Stomach (tissue), 4 donors: Measurements from ENCODE around the gene KIF6.

Source experiments
- CTCF ChIP-seq, 7 experiments: fragments of 450-650 bp in 4 of 7; fragments of 200-600 bp in 3 of 7; sonication (generic) in 3 of 7; IDR thresholded peaks; one replicate each; pipeline ENCODE4 v1.5.1; 2016 to 2019; ENCODE audit warnings: antibody characterized with exemption in 7 of 7, control low read depth in 2 of 7, mild to moderate bottlenecking in 1 of 7
- POLR2A ChIP-seq, 4 donors: fragments of 450-650 bp; IDR thresholded peaks; one replicate each; pipeline ENCODE4 v1.6.1; 2016; ENCODE audit warnings: antibody characterized with exemption in 4 of 4, control low read depth in 2 of 4, mild to moderate bottlenecking in 1 of 4, moderate library complexity in 1 of 4
- POLR2AphosphoS5 ChIP-seq, 3 donors: sonication (generic); formaldehyde crosslinking; IDR thresholded peaks; one replicate each; pipeline ENCODE4 v1.6.1; 2016; ENCODE audit warnings: antibody characterized with exemption in 3 of 3

GRCh38 chr6:39433630-39434029 is 291.6 kb downstream of the KIF6 start:
- TF ChIP-seq CTCF (IDR thresholded peaks at IDR 0.05), result no peak
- TF ChIP-seq POLR2AphosphoS5 (IDR thresholded peaks at IDR 0.05), result no peak
- TF ChIP-seq POLR2A (IDR thresholded peaks at IDR 0.05), result no peak
